MM.1S (cell line): ENCODE measurements around the gene MTCP1.

Experiments used
- CTCF ChIP-seq: fragments of 300-600 bp; sonication (generic); IDR thresholded peaks from 2 replicates; pipeline ENCODE4 v1.5.1; 2016; ENCODE audit warnings: antibody characterized with exemption, low read length, mixed read lengths
- EZH2 ChIP-seq: fragments of 300-600 bp; sonication (generic); optimal IDR thresholded peaks from 2 replicates; pipeline ENCODE3; 2017; ENCODE audit warnings: low read depth, mild to moderate bottlenecking, antibody characterized with exemption, low read length, mixed read lengths
- EZH2phosphoT487 ChIP-seq: fragments of 300-600 bp; sonication (generic); IDR thresholded peaks from 2 replicates; pipeline ENCODE4 v1.6.1; 2018; ENCODE audit warnings: antibody characterized with exemption, low read length

- TF ChIP-seq CTCF: no peak
- no peak for TF ChIP-seq EZH2
- no peak for TF ChIP-seq EZH2phosphoT487
These were observed 44.6 kb downstream of the MTCP1 start for GRCh38 chrX:155026420-155026726.
